GM21786 (cell line): Measurements from ENCODE around the gene DYRK1A.

ENCODE experiments used
- ATAC-seq: cut with Tn5 transposase; IDR thresholded peaks from one replicate; pipeline ENCODE4 v1.9.1; 2021; ENCODE audit not compliant: unreplicated experiment

Gene DYRK1A

GRCh38 chr21:37475186-37475868 lies 108.8 kb downstream of the DYRK1A start:
- no peak for ATAC-seq

GRCh38 chr21:37478794-37479193 lies 112.2 kb downstream of the DYRK1A start:
- ATAC-seq, result no peak

GRCh38 chr21:37483776-37484175 lies 117.2 kb downstream of the DYRK1A start:
- no peak for ATAC-seq

GRCh38 chr21:37484535-37485474 lies 118.2 kb downstream of the DYRK1A start:
- no peak for ATAC-seq

GRCh38 chr21:37489553-37489952 lies 123.0 kb downstream of the DYRK1A start:
- ATAC-seq, result no peak

- no peak for ATAC-seq
These were observed 123.5 kb downstream of the DYRK1A start for GRCh38 chr21:37490084-37490483.

- no peak for ATAC-seq
These were observed 130.4 kb downstream of the DYRK1A start for GRCh38 chr21:37496972-37497371.

GRCh38 chr21:37498664-37499063 lies 132.1 kb downstream of the DYRK1A start:
- no peak for ATAC-seq

GRCh38 chr21:37502947-37503346 lies 136.4 kb downstream of the DYRK1A start:
- ATAC-seq, result no peak

GRCh38 chr21:37503848-37504467 lies 137.4 kb downstream of the DYRK1A start:
- no peak for ATAC-seq

GRCh38 chr21:37505963-37506362 lies 139.4 kb downstream of the DYRK1A start:
- ATAC-seq, result no peak

- ATAC-seq, result no peak
These were observed 141.1 kb downstream of the DYRK1A start for GRCh38 chr21:37507716-37508115.

- no peak for ATAC-seq
These were observed 141.8 kb downstream of the DYRK1A start for GRCh38 chr21:37508341-37508740.

GRCh38 chr21:37509802-37510393 lies 143.3 kb downstream of the DYRK1A start:
- ATAC-seq, result no peak

- ATAC-seq, result no peak
These were observed 145.3 kb downstream of the DYRK1A start for GRCh38 chr21:37511848-37512247.

GRCh38 chr21:37513383-37513782 lies 146.8 kb downstream of the DYRK1A start:
- ATAC-seq, result no peak

GRCh38 chr21:37514038-37514667 lies 147.6 kb downstream of the DYRK1A start:
- ATAC-seq, result no peak

- ATAC-seq, result no peak
These were observed 150.4 kb downstream of the DYRK1A start for GRCh38 chr21:37516998-37517397.

- ATAC-seq, result no peak
These were observed 154.2 kb downstream of the DYRK1A start for GRCh38 chr21:37520801-37521200.

GRCh38 chr21:37521658-37522057 lies 155.1 kb downstream of the DYRK1A start:
- ATAC-seq, result no peak
